PFSK-1 (cell line): ENCODE measurements around the gene OTUB2.

Source experiments
- FOXP2 ChIP-seq: optimal IDR thresholded peaks from 2 replicates; pipeline ENCODE3; 2011; ENCODE audit warnings: borderline replicate concordance, control low read depth, inconsistent platforms; ENCODE audit not compliant: insufficient read depth; ENCODE audit errors: extremely low read length, extremely low read depth
- POLR2AphosphoS5 ChIP-seq: IDR thresholded peaks from 2 replicates; pipeline ENCODE4 v1.6.1; 2012; ENCODE audit warnings: low read depth, mild to moderate bottlenecking, control low read depth, low read length, moderate library complexity
- REST ChIP-seq, 2 experiments: IDR thresholded peaks; 2 replicates each; pipeline versions ENCODE4 v1.6.1 to v1.8.0; 2011 to 2012; ENCODE audit warnings: low read depth in 2 of 2, low read length in 2 of 2, control low read depth in 1 of 2, inconsistent platforms in 1 of 2, mild to moderate bottlenecking in 1 of 2, moderate library complexity in 1 of 2; ENCODE audit not compliant: insufficient read depth in 1 of 2
- SIN3A ChIP-seq: IDR thresholded peaks from 2 replicates; pipeline ENCODE4 v1.6.1; 2012; ENCODE audit warnings: mild to moderate bottlenecking, low read length, moderate library complexity, borderline replicate concordance; ENCODE audit not compliant: insufficient read depth
- TAF1 ChIP-seq: IDR thresholded peaks from 2 replicates; pipeline ENCODE4 v1.6.1; 2012; ENCODE audit warnings: low read length, control low read depth, borderline replicate concordance; ENCODE audit not compliant: insufficient read depth

OTUB2 gene

GRCh38 chr14:94056579-94057308, 30.6 kb downstream of the OTUB2 start:
- TF ChIP-seq FOXP2 (no peak), TAF1 (no peak)

DNA sequence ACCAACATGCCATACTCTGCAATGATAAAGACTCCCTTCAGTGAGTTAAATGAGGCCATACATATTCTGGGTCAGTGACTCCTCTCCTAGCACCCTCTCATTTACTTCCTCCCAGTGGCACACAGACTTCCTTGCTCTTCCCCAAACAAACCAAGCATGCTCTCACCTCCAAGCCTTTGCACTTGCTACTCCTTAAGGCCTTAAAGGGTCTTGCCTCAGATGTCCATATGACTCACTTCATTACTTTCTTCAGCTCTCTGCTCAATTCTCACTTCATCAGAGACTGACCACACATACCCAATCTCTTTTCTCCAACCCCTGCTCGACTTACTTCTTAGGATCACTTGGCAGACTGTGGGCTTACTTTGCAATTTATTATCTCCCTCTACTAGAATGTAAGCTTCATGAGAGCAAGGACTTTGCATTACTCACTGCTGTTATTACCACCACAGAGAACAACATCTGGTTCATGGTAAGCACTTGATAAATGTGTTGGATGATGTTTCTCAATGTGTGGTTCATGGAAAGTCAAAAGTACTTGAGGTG, 32.1 kb downstream of the OTUB2 start:
- TF ChIP-seq REST (IDR thresholded peaks at IDR 0.05; ENCODE audit: insufficient read depth in 1 of 2, low read depth in 2 of 2, low read length in 2 of 2) (no peak), SIN3A (no peak), POLR2AphosphoS5 (no peak)

- TF ChIP-seq POLR2AphosphoS5 (no peak), FOXP2 (no peak), REST (IDR thresholded peaks at IDR 0.05; ENCODE audit: insufficient read depth in 1 of 2, low read depth in 2 of 2, low read length in 2 of 2) (no peak), TAF1 (no peak), SIN3A (no peak)
Observed at GRCh38 chr14:94058674-94059138, 32.6 kb downstream of the OTUB2 start.

- no peak for TF ChIP-seq SIN3A
- TF ChIP-seq TAF1 = no peak
- no peak for TF ChIP-seq FOXP2
- no peak for TF ChIP-seq REST (IDR thresholded peaks at IDR 0.05; ENCODE audit: insufficient read depth in 1 of 2, low read depth in 2 of 2, low read length in 2 of 2)
- TF ChIP-seq POLR2AphosphoS5 = no peak
Observed at GRCh38 chr14:94059998-94060397, 33.9 kb downstream of the OTUB2 start.

GRCh38 chr14:94062344-94062940, 36.3 kb downstream of the OTUB2 start:
- no peak for TF ChIP-seq SIN3A
- TF ChIP-seq POLR2AphosphoS5 = no peak
- no peak for TF ChIP-seq TAF1
- TF ChIP-seq REST (IDR thresholded peaks at IDR 0.05; ENCODE audit: insufficient read depth in 1 of 2, low read depth in 2 of 2, low read length in 2 of 2) = no peak
- TF ChIP-seq FOXP2 = no peak
